Measurements from ENCODE around the gene LRRC4C.

DNA sequence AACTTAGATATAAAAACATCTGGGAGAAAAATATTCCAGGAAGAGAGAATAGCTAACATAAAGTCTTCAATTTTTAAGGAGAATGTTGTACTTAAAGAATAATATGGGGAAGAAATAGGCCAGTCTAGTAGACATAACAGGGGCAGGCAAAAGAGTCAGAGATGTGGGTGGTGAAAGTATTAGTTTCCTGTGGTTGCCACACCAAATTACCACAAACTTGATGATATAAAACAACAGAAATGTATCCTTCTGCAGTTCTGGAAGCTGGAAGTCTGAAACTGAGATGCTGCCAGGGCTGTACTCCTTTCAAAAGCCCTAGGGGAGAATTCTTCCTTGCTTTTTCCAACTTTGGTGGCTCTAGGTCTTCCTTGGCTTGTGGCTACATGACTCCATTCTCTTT is 1309.7 kb downstream of the LRRC4C start:
- TF ChIP-seq, protein P1, sequence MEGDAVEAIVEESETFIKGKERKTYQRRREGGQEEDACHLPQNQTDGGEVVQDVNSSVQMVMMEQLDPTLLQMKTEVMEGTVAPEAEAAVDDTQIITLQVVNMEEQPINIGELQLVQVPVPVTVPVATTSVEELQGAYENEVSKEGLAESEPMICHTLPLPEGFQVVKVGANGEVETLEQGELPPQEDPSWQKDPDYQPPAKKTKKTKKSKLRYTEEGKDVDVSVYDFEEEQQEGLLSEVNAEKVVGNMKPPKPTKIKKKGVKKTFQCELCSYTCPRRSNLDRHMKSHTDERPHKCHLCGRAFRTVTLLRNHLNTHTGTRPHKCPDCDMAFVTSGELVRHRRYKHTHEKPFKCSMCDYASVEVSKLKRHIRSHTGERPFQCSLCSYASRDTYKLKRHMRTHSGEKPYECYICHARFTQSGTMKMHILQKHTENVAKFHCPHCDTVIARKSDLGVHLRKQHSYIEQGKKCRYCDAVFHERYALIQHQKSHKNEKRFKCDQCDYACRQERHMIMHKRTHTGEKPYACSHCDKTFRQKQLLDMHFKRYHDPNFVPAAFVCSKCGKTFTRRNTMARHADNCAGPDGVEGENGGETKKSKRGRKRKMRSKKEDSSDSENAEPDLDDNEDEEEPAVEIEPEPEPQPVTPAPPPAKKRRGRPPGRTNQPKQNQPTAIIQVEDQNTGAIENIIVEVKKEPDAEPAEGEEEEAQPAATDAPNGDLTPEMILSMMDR (IDR thresholded peaks at IDR 0.05; ENCODE audit: borderline replicate concordance, extremely low read depth, low read length, poor library complexity, severe bottlenecking): no peak
- no peak for TF ChIP-seq EZH2 (IDR thresholded peaks at IDR 0.05; ENCODE audit: borderline replicate concordance, low read depth, low read length, severe bottlenecking)
